ENCODE measurements around the gene SLC6A1. TPM values are rescaled to one million over a fixed set of nuclear protein-coding genes. Genes with fewer than 3 reads are reported as not detected.
A peak's percentile ranks its signal among the peaks of the same experiment; 100 is the strongest.

SLC6A1 gene
- total and polyA plus RNA-seq, 2 of the 8 experiments (the other 6 are each of a cell fraction or from before 2014, with no cell fraction given) = 0.30 to 0.63 TPM

DNA sequence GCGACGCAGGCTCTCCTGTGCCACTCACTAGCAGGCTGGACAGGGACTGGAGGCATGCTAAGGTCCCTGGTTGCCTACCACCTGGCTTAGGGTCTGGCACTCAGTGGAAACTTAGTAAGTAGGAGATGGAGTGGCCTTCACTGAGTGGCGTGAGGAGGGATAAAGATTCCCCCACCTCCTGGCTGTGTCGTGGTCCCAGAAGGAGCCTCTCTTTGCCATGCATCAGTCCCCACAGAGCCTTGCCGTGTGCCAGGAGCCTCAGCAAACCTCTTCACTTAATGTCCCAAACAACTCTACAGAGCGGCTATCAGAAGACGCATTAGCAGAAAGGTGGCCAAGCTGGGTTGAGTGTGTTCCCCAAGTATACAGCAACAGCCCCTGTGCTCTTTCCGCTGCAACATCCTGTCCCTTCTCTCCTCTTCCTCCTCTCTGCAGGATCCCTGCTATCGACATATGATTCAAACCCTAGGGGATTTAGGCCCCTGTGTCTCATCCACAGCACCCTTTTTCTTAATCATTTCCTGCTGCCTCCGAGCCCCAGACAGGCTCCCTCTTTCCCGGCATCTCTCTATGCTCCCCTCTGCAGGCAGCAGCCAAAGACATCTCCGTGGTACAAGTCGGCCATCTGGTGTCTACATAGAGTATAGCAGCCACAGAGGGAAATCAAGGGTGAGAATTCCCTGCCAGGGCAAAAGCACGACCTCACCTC is 66.7 kb downstream of the SLC6A1 start:
- ChIA-PET CTCF (ENCODE audit: partially characterized antibody) (interaction anchor here (0.6 to 6.1 kb wide), 66 partner anchors 11 to 376 kb away, joined by 3 to 211 read pairs (median 7); partner anchors contain the start of genes HRH1 and SLC6A1), POLR2A (ENCODE audit: partially characterized antibody) (no interaction called here)
- Histone ChIP-seq H3K4ac (replicated peaks; ENCODE audit: insufficient read length, low read depth, low read length) (no peak overlapping the region), H2AK5ac (ENCODE audit: low read depth, low read length) (no peak overlapping the region), H3K23ac (ENCODE audit: insufficient read length) (no peak overlapping the region), H3K14ac (ENCODE audit: insufficient read length) (no peak overlapping the region), H3K27me3 (replicated peaks in 1 of 4; ENCODE audit: control insufficient read depth in 3 of 4, extremely low read depth in 1 of 4, insufficient read depth in 3 of 4, low read length in 3 of 4) (peaks cover 9 to 21% (median 14%) of the 10 kb centered on the region in 4 experiments; a peak in 6 of 7 replicates), H3K79me1 (ENCODE audit: low read depth, low read length) (no peaks in the 10 kb centered on the region), H3K36me3 (ENCODE audit: control insufficient read depth in 2 of 4, insufficient read depth in 4 of 4, low read length in 3 of 4) (no peaks in the 10 kb centered on the region), H3K79me2 (ENCODE audit: control insufficient read depth in 1 of 2, insufficient read depth in 2 of 2, low read length in 2 of 2) (no peaks in the 10 kb centered on the region), H3K4me3 (ENCODE audit: extremely low read depth in 1 of 4, insufficient read depth in 2 of 4, low read depth in 3 of 4, low read length in 4 of 4) (no peak overlapping the region), H3K4me1 (replicated peaks in 1 of 4; ENCODE audit: control insufficient read depth in 3 of 4, insufficient read depth in 4 of 4, low read length in 3 of 4) (peaks cover 0 to 6% (median 1%) of the 10 kb centered on the region in 4 experiments; a peak in 2 of 7 replicates), H2AFZ (ENCODE audit: low read length) (peak overlapping the region; percentile 96; the same call in 1 of the 2 replicates), H2BK20ac (ENCODE audit: low read length) (no peak overlapping the region), H3K9me3 (ENCODE audit: insufficient read depth in 2 of 2, low read depth in 1 of 2, low read length in 1 of 2) (peaks cover 0 to 6% of the 10 kb centered on the region in 2 experiments; a peak in 3 of 4 replicates), H3K23me2 (ENCODE audit: low read depth, low read length) (peaks cover 15% of the 10 kb centered on the region; the same call in 1 of the 2 replicates), H3K4me2 (ENCODE audit: insufficient read depth in 1 of 2, low read depth in 2 of 2, low read length in 2 of 2) (peak overlapping the region in 1 of 2 experiments; percentile 44; a peak in 1 of 4 replicates), H3K9ac (replicated peaks in 1 of 4; ENCODE audit: extremely low read depth in 1 of 4, low read depth in 3 of 4, low read length in 3 of 4) (no peak overlapping the region), H2BK12ac (ENCODE audit: low read depth, low read length) (no peak overlapping the region), H3K56ac (replicated peaks; ENCODE audit: insufficient read length, low read depth, low read length) (no peak overlapping the region), H2BK5ac (ENCODE audit: low read depth, low read length) (no peak overlapping the region), H4K5ac (ENCODE audit: insufficient read length, low read depth, low read length) (no peak overlapping the region), H4K8ac (ENCODE audit: extremely low read depth, insufficient read depth, low read length) (no peak overlapping the region), H3K18ac (ENCODE audit: extremely low read depth, low read length) (no peak overlapping the region), H2BK15ac (ENCODE audit: low read length) (no peak overlapping the region), H4K91ac (replicated peaks; ENCODE audit: insufficient read length, low read length) (no peak overlapping the region), H2BK120ac (replicated peaks; ENCODE audit: low read depth, low read length) (no peak overlapping the region), H4K20me1 (replicated peaks in 1 of 2; ENCODE audit: control insufficient read depth in 1 of 2, insufficient read depth in 2 of 2, low read length in 2 of 2) (peaks cover 0 to 3% of the 10 kb centered on the region in 2 experiments), H3K27ac (ENCODE audit: low read depth, low read length) (no peak overlapping the region)
- peak in 1 of 2 experiments; percentile 76 for DNase-seq (ENCODE audit: low read depth in 1 of 2, low spot score in 2 of 2)
- peak; percentile 78 for FAIRE-seq
- 54% methylated on average over 14 of the region's 14 CpGs; no CpG with 5 or more reads in 1 of the 2 experiments for WGBS, 2 experiments (ENCODE audit: extremely low coverage in 1 of 2, insufficient coverage in 1 of 2, insufficient read length in 1 of 2, insufficient replicate concordance in 2 of 2, low coverage in 1 of 2, low lambda C conversion rate in 2 of 2, missing lambda C conversion rate in 1 of 2)
- no peak for TF ChIP-seq SP2 (IDR thresholded peaks at IDR 0.05; ENCODE audit: low read length)
- 0 out of 4 replicates have a peak, but pooled peaks of 1 of the 2 experiments have one; percentile 20 for TF ChIP-seq SIN3A (conservative IDR thresholded peaks at IDR 0.05 in 1 of 2, IDR thresholded peaks at IDR 0.05 in 1 of 2; ENCODE audit: low read depth in 1 of 2, low read length in 2 of 2)
- TF ChIP-seq, protein P1, sequence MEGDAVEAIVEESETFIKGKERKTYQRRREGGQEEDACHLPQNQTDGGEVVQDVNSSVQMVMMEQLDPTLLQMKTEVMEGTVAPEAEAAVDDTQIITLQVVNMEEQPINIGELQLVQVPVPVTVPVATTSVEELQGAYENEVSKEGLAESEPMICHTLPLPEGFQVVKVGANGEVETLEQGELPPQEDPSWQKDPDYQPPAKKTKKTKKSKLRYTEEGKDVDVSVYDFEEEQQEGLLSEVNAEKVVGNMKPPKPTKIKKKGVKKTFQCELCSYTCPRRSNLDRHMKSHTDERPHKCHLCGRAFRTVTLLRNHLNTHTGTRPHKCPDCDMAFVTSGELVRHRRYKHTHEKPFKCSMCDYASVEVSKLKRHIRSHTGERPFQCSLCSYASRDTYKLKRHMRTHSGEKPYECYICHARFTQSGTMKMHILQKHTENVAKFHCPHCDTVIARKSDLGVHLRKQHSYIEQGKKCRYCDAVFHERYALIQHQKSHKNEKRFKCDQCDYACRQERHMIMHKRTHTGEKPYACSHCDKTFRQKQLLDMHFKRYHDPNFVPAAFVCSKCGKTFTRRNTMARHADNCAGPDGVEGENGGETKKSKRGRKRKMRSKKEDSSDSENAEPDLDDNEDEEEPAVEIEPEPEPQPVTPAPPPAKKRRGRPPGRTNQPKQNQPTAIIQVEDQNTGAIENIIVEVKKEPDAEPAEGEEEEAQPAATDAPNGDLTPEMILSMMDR (IDR thresholded peaks at IDR 0.05; ENCODE audit: control extremely low read depth in 1 of 3, insufficient read depth in 1 of 3, low read depth in 1 of 3, low read length in 3 of 3) = peak; percentile 68 to 98 (median 89)
- no peak for TF ChIP-seq SP1 (IDR thresholded peaks at IDR 0.05; ENCODE audit: low read depth, low read length)
- TF ChIP-seq RAD21 (IDR thresholded peaks at IDR 0.05 in 1 of 2, conservative IDR thresholded peaks at IDR 0.05 in 1 of 2; ENCODE audit: low read depth in 2 of 2, low read length in 2 of 2) = peak; percentile 97 to 99
- TF ChIP-seq TEAD4 (IDR thresholded peaks at IDR 0.05; ENCODE audit: low read depth, low read length) = 0 out of 2 replicates have a peak, but pooled peaks have one; percentile 7
- TF ChIP-seq YY1 (IDR thresholded peaks at IDR 0.05; ENCODE audit: low read depth, low read length) = peak; percentile 61; the same call in 1 of the 2 replicates
- no peak for TF ChIP-seq JUN (IDR thresholded peaks at IDR 0.05; ENCODE audit: low read depth, low read length)
- no peak for TF ChIP-seq TCF12 (IDR thresholded peaks at IDR 0.05; ENCODE audit: low read depth, low read length)

Data from H1 (cell line).